Measurements from ENCODE around the gene METAP1. TPM values are rescaled to one million over a fixed set of nuclear protein-coding genes. Genes with fewer than 3 reads are reported as not detected.

Gene METAP1
- total and polyA plus RNA-seq, 8 donors: 11.4 to 20.8 (median 16.5) TPM

GRCh38 chr4:99074816-99075215 lies 79.3 kb downstream of the METAP1 start:
- WGBS, 2 donors: 97 to 98% methylated on average over 7 of the region's 7 CpGs

GRCh38 chr4:99076292-99076976 lies 80.9 kb downstream of the METAP1 start:
- FAIRE-seq: no peak
- ATAC-seq: no peak
- no peaks in the 10 kb centered on the region for H3K9me3 ChIP-seq
- no peaks in the 10 kb centered on the region for H3K27me3 ChIP-seq
- no peak overlapping the region for H3K27ac ChIP-seq
- WGBS, 2 donors: 92 to 94% methylated on average over 5 of the region's 5 CpGs
- H3K36me3 ChIP-seq: peaks cover 0 to 51% (median 8%) of the 10 kb centered on the region in 3 donors
- TF ChIP-seq CTCF (IDR thresholded peaks at IDR 0.05): no peak
- intact Hi-C loops (cut with DNase I): no loop called here
- peaks cover 0 to 9% (median 0%) of the 10 kb centered on the region in 3 donors for H3K4me1 ChIP-seq
- no peak for DNase-seq
- H3K4me3 ChIP-seq: no peak overlapping the region

More at GRCh38 chr4:99074816-99075215, 79.3 kb downstream of the METAP1 start:
- ATAC-seq (no peak), DNase-seq (no peak), FAIRE-seq (no peak)
- TF ChIP-seq CTCF (IDR thresholded peaks at IDR 0.05): no peak
- Histone ChIP-seq H3K4me3 (no peak overlapping the region), H3K27me3 (no peaks in the 10 kb centered on the region), H3K36me3 (peaks cover 0 to 51% (median 8%) of the 10 kb centered on the region in 3 donors), H3K27ac (no peak overlapping the region), H3K4me1 (peaks cover 0 to 9% (median 0%) of the 10 kb centered on the region in 3 donors), H3K9me3 (no peaks in the 10 kb centered on the region)
- intact Hi-C loops (cut with DNase I): no loop called here

GRCh38 chr4:99077177-99077576 lies 81.7 kb downstream of the METAP1 start:
- WGBS, 2 donors: 79 to 88% methylated on average over 4 of the region's 4 CpGs
- Histone ChIP-seq H3K9me3 (no peaks in the 10 kb centered on the region), H3K4me3 (no peak overlapping the region), H3K36me3 (peaks cover 0 to 51% (median 13%) of the 10 kb centered on the region in 3 donors), H3K27ac (no peak overlapping the region), H3K4me1 (peaks cover 0 to 9% (median 0%) of the 10 kb centered on the region in 3 donors), H3K27me3 (no peaks in the 10 kb centered on the region)
- DNase-seq (no peak), ATAC-seq (no peak), FAIRE-seq (no peak)
- TF ChIP-seq CTCF (IDR thresholded peaks at IDR 0.05): no peak
- intact Hi-C loops (cut with DNase I): no loop called here

GRCh38 chr4:99078336-99078735 lies 82.8 kb downstream of the METAP1 start:
- TF ChIP-seq CTCF (IDR thresholded peaks at IDR 0.05): no peak
- 83 to 90% methylated on average over 5 of the region's 5 CpGs for WGBS, 2 donors

More at GRCh38 chr4:99078336-99078735, 82.8 kb downstream of the METAP1 start:
- Histone ChIP-seq H3K4me1 (peaks cover 0 to 9% (median 0%) of the 10 kb centered on the region in 3 donors), H3K27ac (no peak overlapping the region), H3K36me3 (peaks cover 0 to 53% (median 13%) of the 10 kb centered on the region in 3 donors), H3K9me3 (no peaks in the 10 kb centered on the region), H3K4me3 (no peak overlapping the region), H3K27me3 (no peaks in the 10 kb centered on the region)
- intact Hi-C loops (cut with DNase I): no loop called here
- no peak for DNase-seq
- ATAC-seq: no peak
- FAIRE-seq: no peak
